RWPE1 (cell line): ENCODE data around the gene RABGAP1.

Source experiments
- CTCF ChIA-PET: fragments of 350-600 bp; sonication (Branson Sonifier 250); formaldehyde crosslinking; extraction: SDS; loops from one replicate; lab custom pipeline; 2021; lab: Yijun Ruan, JAX
- POLR2A ChIA-PET: fragments of 400-600 bp; formaldehyde crosslinking; extraction: SDS; loops from one replicate; lab custom pipeline; 2020; ENCODE audit warnings: antibody characterized with exemption; ENCODE audit not compliant: low non-redundant PET; lab: Yijun Ruan, JAX
- DNase-seq: peaks from one replicate; pipeline ENCODE4 v3.0.0; 2012; ENCODE audit warnings: low spot score
- H3K27ac ChIP-seq: fragments of 450-650 bp; 2 replicates; pipeline ENCODE4 v1.5.1; 2017
- TF ChIP-seq, protein P1 (sequence below): fragments of 450-650 bp; conservative IDR thresholded peaks from 2 replicates; pipeline ENCODE4 v1.5.1; 2017; ENCODE audit warnings: low read depth, mild to moderate bottlenecking

RABGAP1 gene

GRCh38 chr9:122912671-122912963 lies 28.2 kb upstream of the RABGAP1 start:
- POLR2A ChIA-PET = interaction anchor here (1.0 to 2.0 kb wide), 4 partner anchors 9 to 85 kb away, joined by 3 to 12 read pairs (median 9); partner anchors contain the start of genes PDCL and ZBTB26
- DNase-seq = no peak
- H3K27ac ChIP-seq = peak overlapping the region; percentile 94
- CTCF ChIA-PET = interaction anchor here (0.6 to 1.4 kb wide), 3 partner anchors 11 to 79 kb away, joined by 3 to 5 read pairs (median 3); no protein-coding TSS in a partner anchor
- TF ChIP-seq, protein P1, sequence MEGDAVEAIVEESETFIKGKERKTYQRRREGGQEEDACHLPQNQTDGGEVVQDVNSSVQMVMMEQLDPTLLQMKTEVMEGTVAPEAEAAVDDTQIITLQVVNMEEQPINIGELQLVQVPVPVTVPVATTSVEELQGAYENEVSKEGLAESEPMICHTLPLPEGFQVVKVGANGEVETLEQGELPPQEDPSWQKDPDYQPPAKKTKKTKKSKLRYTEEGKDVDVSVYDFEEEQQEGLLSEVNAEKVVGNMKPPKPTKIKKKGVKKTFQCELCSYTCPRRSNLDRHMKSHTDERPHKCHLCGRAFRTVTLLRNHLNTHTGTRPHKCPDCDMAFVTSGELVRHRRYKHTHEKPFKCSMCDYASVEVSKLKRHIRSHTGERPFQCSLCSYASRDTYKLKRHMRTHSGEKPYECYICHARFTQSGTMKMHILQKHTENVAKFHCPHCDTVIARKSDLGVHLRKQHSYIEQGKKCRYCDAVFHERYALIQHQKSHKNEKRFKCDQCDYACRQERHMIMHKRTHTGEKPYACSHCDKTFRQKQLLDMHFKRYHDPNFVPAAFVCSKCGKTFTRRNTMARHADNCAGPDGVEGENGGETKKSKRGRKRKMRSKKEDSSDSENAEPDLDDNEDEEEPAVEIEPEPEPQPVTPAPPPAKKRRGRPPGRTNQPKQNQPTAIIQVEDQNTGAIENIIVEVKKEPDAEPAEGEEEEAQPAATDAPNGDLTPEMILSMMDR = no peak

DNA sequence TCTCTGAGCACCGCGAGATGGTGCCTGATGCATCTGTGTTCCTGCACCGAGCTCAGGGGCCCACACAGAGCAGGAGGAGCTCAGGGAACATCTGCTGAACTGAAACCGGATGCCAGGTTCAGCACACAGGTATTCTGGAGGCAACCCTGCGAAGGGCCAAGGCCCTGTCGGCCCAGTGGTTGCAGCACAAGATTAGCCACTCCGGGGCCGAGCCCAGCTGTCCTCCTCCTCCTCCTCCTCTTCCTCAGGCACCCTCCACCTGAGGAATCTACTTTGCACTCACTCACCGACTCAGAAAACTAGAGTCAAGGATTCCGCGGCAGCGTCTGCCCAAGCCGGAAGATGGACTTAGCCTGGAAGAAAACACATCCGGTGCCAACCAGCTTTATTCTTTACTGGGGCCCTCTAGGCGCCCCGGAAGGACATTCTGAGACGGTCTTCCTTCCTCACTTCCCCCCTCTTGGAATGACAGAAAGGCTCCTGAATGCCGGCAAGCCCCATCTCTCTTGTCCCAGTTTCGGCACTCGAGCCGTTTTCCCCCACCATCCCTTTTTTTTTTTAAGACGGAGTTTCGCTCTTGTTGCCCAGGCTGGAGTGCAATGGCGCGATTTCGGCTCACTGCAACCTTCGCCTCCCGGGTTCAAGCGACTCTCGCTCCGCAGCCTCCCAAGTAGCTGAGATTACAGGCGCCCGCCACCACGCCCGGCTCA lies 27.7 kb upstream of the RABGAP1 start, which contains the start of gene ZBTB6:
Gene ZBTB6, minus strand, starts transcription at position 360 of the 710 bp plus-strand sequence. CDS start 1,251 bp downstream, outside the sequence.
- DNase-seq = peak; percentile 91
- ChIA-PET CTCF (interaction anchor here (0.6 to 1.4 kb wide), 4 partner anchors 10 to 79 kb away, joined by 3 to 5 read pairs (median 3); no protein-coding TSS in a partner anchor), POLR2A (interaction anchor here (1.0 to 2.0 kb wide), 5 partner anchors 10 to 85 kb away, joined by 3 to 12 read pairs (median 7); partner anchors contain the start of genes PDCL and ZBTB26)
- TF ChIP-seq, protein P1 = no peak
- H3K27ac ChIP-seq = peak within 1 kb of the TSS; percentile 94

GRCh38 chr9:122918310-122918709 lies 22.5 kb upstream of the RABGAP1 start:
- TF ChIP-seq, protein P1 = no peak
- CTCF ChIA-PET = no interaction called here
- no peak for DNase-seq
- POLR2A ChIA-PET = no interaction called here
- H3K27ac ChIP-seq = no peak overlapping the region

DNA sequence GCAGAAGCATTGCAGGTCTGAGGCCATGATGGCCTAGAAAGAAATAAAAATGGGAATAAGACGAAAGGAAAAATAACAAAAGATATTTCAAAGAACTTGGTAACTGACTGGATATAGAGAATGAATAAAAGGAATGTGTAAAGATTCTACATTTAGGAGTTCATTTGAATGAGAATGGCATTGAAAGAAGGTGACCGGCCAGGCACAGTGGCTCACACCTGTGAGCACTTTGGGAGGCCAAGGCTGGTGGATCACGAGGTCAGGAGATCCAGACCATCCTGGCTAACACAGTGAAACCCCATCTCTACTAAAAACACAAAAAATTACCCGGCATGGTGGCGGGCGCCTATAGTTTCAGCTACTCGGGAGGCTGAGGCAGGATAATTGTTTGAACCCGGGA lies 18.1 kb upstream of the RABGAP1 start:
- TF ChIP-seq, protein P1 = no peak
- no peak overlapping the region for H3K27ac ChIP-seq
- POLR2A ChIA-PET = no interaction called here
- CTCF ChIA-PET = interaction anchor here (0.6 kb wide), 2 partner anchors 84 to 118 kb away, joined by 3 read pairs; no protein-coding TSS in a partner anchor
- no peak for DNase-seq

DNA sequence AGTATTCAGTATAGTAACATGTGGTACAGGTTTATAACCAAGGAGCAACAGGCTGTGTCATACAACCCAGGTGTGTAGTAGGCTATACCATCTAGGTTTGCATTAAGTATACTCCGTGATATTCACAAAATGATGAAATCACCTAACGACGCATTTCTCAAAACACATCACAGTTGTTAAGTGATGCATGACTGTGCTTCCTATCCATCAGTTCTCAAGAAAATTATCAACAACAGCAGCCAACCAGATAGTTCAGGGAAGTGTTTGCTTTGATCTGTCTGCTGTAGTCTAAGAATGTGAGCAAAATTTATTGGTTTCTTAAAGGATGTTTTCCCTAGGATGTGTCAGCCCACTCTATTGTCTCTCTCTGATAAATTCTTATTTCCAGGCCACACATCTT lies 16.9 kb upstream of the RABGAP1 start:
- no peak overlapping the region for H3K27ac ChIP-seq
- CTCF ChIA-PET = interaction anchor here (1.0 kb wide), 1 partner anchor 11 kb away, joined by 3 read pairs; the partner anchor contains the start of gene ZBTB6
- no peak for DNase-seq
- POLR2A ChIA-PET = no interaction called here
- TF ChIP-seq, protein P1 = no peak

- CTCF ChIA-PET = interaction anchor here (0.7 to 1.4 kb wide), 2 partner anchors 13 to 19 kb away, joined by 4 to 5 read pairs; no protein-coding TSS in a partner anchor
- TF ChIP-seq, protein P1 = no peak
- POLR2A ChIA-PET = no interaction called here
- H3K27ac ChIP-seq = no peak overlapping the region
- no peak for DNase-seq
Measured at GRCh38 chr9:122929796-122930354, 10.9 kb upstream of the RABGAP1 start.
